OCI-LY3 (cell line): ENCODE measurements around the gene FCRL5.
A peak's percentile ranks its signal among the peaks of the same experiment; 100 is the strongest.

ENCODE experiments used
- H2AFZ ChIP-seq: fragments of 200-600, 300-600 bp; shearing (Covaris generic); 2 replicates; pipeline ENCODE4 v1.6.0; 2014; ENCODE audit warnings: antibody characterized with exemption, low read depth, low read length
- H3K27ac ChIP-seq: fragments of 200-600, 300-600 bp; sonication (generic); 2 replicates; pipeline ENCODE4 v1.5.1; 2014; ENCODE audit warnings: mild to moderate bottlenecking, low read length, moderate library complexity, mixed read lengths
- H3K27me3 ChIP-seq: fragments of 200-600, 300-600 bp; sonication (generic); 2 replicates; pipeline ENCODE4 v1.6.1; 2014; ENCODE audit warnings: low read depth, low read length, mixed read lengths
- H3K36me3 ChIP-seq: fragments of 200-600, 300-600 bp; sonication (generic); replicated peaks from 2 replicates; pipeline ENCODE3; 2014; ENCODE audit warnings: low read depth, low read length, mixed read lengths
- H3K4me1 ChIP-seq: fragments of 300-600, 200-600 bp; sonication (generic); 2 replicates; pipeline ENCODE4 v1.6.1; 2014; ENCODE audit warnings: low read length, mixed read lengths
- H3K4me2 ChIP-seq: fragments of 200-600, 300-600 bp; sonication (generic); 2 replicates; pipeline ENCODE4 v1.6.1; 2014; ENCODE audit warnings: low read length, mixed read lengths
- H3K4me3 ChIP-seq: fragments of 300-600, 200-600 bp; sonication (generic); 2 replicates; pipeline ENCODE4 v1.5.1; 2014; ENCODE audit warnings: antibody characterized with exemption, mild to moderate bottlenecking, low read length, moderate library complexity
- H3K79me2 ChIP-seq: fragments of 300-600, 200-600 bp; shearing (Covaris generic); 2 replicates; pipeline ENCODE4 v1.6.1; 2014; ENCODE audit warnings: mild to moderate bottlenecking, low read length, mixed read lengths
- H3K9ac ChIP-seq: fragments of 300-600, 200-600 bp; shearing (Covaris generic); 2 replicates; pipeline ENCODE4 v1.6.0; 2014; ENCODE audit warnings: mild to moderate bottlenecking, low read length, moderate library complexity
- H3K9me3 ChIP-seq: fragments of 200-600, 300-600 bp; shearing (Covaris generic); 2 replicates; pipeline ENCODE4 v1.6.1; 2014; ENCODE audit warnings: low read length, mixed read lengths; ENCODE audit not compliant: insufficient read depth
- H4K20me1 ChIP-seq: fragments of 200-600, 300-600 bp; sonication (generic); 2 replicates; pipeline ENCODE4 v1.6.1; 2016; ENCODE audit warnings: low read length, mixed read lengths; ENCODE audit not compliant: insufficient read depth
- EZH2phosphoT487 ChIP-seq: fragments of 200-600 bp; shearing (Covaris generic); IDR thresholded peaks from 2 replicates; pipeline ENCODE4 v1.6.1; 2018; ENCODE audit warnings: antibody characterized with exemption, mixed run types, low read depth
- TF ChIP-seq, protein P1 (sequence below): fragments of 200-600, 300-600 bp; sonication (generic); IDR thresholded peaks from 2 replicates; pipeline ENCODE4 v1.5.1; 2014; ENCODE audit warnings: antibody characterized with exemption, low read length, low read depth

Gene FCRL5

GRCh38 chr1:157596384-157596783 is 44.1 kb upstream of the FCRL5 start:
- Histone ChIP-seq H3K4me2 (peak overlapping the region; percentile 64), H3K4me1 (peaks cover 43% of the 10 kb centered on the region), H3K36me3 (no peaks in the 10 kb centered on the region), H3K79me2 (no peaks in the 10 kb centered on the region), H3K9ac (no peak overlapping the region), H4K20me1 (peaks cover 34% of the 10 kb centered on the region), H3K4me3 (peak overlapping the region; percentile 35; the same call in 1 of the 2 replicates), H2AFZ (no peak overlapping the region), H3K27ac (peak overlapping the region; percentile 8; the same call in 1 of the 2 replicates), H3K27me3 (peaks cover 66% of the 10 kb centered on the region), H3K9me3 (no peaks in the 10 kb centered on the region)
- peak; percentile 81 for TF ChIP-seq EZH2phosphoT487
- TF ChIP-seq, protein P1, sequence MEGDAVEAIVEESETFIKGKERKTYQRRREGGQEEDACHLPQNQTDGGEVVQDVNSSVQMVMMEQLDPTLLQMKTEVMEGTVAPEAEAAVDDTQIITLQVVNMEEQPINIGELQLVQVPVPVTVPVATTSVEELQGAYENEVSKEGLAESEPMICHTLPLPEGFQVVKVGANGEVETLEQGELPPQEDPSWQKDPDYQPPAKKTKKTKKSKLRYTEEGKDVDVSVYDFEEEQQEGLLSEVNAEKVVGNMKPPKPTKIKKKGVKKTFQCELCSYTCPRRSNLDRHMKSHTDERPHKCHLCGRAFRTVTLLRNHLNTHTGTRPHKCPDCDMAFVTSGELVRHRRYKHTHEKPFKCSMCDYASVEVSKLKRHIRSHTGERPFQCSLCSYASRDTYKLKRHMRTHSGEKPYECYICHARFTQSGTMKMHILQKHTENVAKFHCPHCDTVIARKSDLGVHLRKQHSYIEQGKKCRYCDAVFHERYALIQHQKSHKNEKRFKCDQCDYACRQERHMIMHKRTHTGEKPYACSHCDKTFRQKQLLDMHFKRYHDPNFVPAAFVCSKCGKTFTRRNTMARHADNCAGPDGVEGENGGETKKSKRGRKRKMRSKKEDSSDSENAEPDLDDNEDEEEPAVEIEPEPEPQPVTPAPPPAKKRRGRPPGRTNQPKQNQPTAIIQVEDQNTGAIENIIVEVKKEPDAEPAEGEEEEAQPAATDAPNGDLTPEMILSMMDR: no peak

GRCh38 chr1:157595356-157595755 is 43.0 kb upstream of the FCRL5 start:
- Histone ChIP-seq H3K27me3 (peaks cover 66% of the 10 kb centered on the region), H3K9me3 (no peaks in the 10 kb centered on the region), H2AFZ (no peak overlapping the region), H3K4me1 (peaks cover 43% of the 10 kb centered on the region), H3K36me3 (no peaks in the 10 kb centered on the region), H3K79me2 (no peaks in the 10 kb centered on the region), H3K9ac (no peak overlapping the region), H3K27ac (no peak overlapping the region), H4K20me1 (peaks cover 34% of the 10 kb centered on the region), H3K4me3 (no peak overlapping the region), H3K4me2 (peak overlapping the region; percentile 64)
- TF ChIP-seq EZH2phosphoT487: peak; percentile 82; the same call in 1 of the 2 replicates
- TF ChIP-seq, protein P1: no peak

DNA sequence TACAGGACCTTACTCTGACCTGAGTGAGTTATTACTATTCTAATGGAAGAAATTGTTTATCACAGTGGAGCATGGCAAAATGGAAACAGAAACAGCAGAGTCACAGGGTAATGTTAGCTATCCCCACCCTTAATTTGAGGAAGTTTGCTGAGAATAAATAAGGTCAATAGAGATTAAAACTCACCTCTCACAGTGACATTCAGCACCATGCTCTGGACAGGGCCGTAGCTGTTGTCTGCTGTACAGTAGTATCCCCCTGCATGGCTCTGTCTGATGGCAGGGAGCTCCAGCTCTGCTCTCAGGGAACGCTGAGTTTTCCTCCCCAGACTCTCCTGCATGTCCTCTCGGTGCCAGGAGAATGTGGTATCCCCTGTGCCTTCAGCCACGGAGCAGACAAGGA is 33.7 kb upstream of the FCRL5 start:
- no peak overlapping the region for H3K4me2 ChIP-seq
- H4K20me1 ChIP-seq: peaks cover 22% of the 10 kb centered on the region; the same call in 1 of the 2 replicates
- H3K27me3 ChIP-seq: peaks cover 98% of the 10 kb centered on the region
- peaks cover 6% of the 10 kb centered on the region for H3K36me3 ChIP-seq
- TF ChIP-seq EZH2phosphoT487: no peak
- TF ChIP-seq, protein P1: no peak
- no peak overlapping the region for H3K4me3 ChIP-seq
- H3K27ac ChIP-seq: no peak overlapping the region
- H3K4me1 ChIP-seq: peaks cover 22% of the 10 kb centered on the region
- no peaks in the 10 kb centered on the region for H3K79me2 ChIP-seq
- no peak overlapping the region for H3K9ac ChIP-seq
- H3K9me3 ChIP-seq: peaks cover 10% of the 10 kb centered on the region; the same call in 1 of the 2 replicates
- H2AFZ ChIP-seq: no peak overlapping the region

DNA sequence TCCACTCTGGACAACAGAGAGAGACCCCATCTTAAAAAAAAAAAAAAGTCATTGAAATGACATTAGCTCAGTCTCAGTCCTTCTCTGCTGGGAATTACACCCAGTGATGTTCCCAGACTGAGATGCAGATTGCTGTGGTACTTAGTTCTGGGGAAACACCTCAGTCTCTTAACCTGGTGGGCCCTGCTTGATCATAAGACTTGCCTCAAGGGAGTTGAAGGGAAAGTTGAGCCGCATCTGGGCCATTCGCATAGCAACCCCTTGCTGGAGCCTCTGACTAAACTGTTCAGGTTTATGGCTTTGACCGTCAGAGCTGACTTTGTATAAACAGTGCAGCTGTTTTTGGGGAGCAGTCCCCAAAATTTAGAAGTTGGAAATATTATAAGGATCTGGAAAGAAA is 32.2 kb upstream of the FCRL5 start:
- peaks cover 20% of the 10 kb centered on the region; the same call in 1 of the 2 replicates for H4K20me1 ChIP-seq
- peaks cover 33% of the 10 kb centered on the region for H3K4me1 ChIP-seq
- H3K4me3 ChIP-seq: no peak overlapping the region
- no peak overlapping the region for H2AFZ ChIP-seq
- H3K9me3 ChIP-seq: peaks cover 10% of the 10 kb centered on the region; the same call in 1 of the 2 replicates
- peak overlapping the region; percentile 6; the same call in 1 of the 2 replicates for H3K4me2 ChIP-seq
- peaks cover 6% of the 10 kb centered on the region for H3K36me3 ChIP-seq
- no peak overlapping the region for H3K27ac ChIP-seq
- no peak for TF ChIP-seq EZH2phosphoT487
- TF ChIP-seq, protein P1: no peak
- no peaks in the 10 kb centered on the region for H3K79me2 ChIP-seq
- H3K9ac ChIP-seq: no peak overlapping the region
- peaks cover 91% of the 10 kb centered on the region for H3K27me3 ChIP-seq
